Nucleus accumbens (tissue), 56 donors: ENCODE measurements around the gene TBCD.
"Not testable (repeated sequence)": the region's sequence is repeated elsewhere in the genome, so short reads cannot be mapped to it uniquely, and the experiment has no call there.

Experiments
- DNase-seq, 56 donors: peaks; one replicate each; lab custom pipeline; 2025; lab: John Stamatoyannopoulos, UW

Gene TBCD

GRCh38 chr17:82726427-82726826, 25.4 kb upstream of the TBCD start:
- no peak for DNase-seq

- no peak for DNase-seq
Observed at GRCh38 chr17:82729479-82730260, 22.2 kb upstream of the TBCD start.

GRCh38 chr17:82732118-82732743, 19.6 kb upstream of the TBCD start:
- DNase-seq: no peak

- peak in 54 of 56 donors; percentile 38 to 90 (median 75) for DNase-seq
Observed at GRCh38 chr17:82734987-82735866, 16.6 kb upstream of the TBCD start, which contains the start of gene FN3K. Gene FN3K (plus strand): TSS chr17:82735615. CDS start chr17:82735637, 22 bp downstream.

GRCh38 chr17:82736511-82737185, 15.2 kb upstream of the TBCD start:
- peak in 3 of 56 donors; percentile 3 to 35 (median 5) for DNase-seq

- peak; percentile 24 to 98 (median 93) for DNase-seq
Observed at GRCh38 chr17:82737967-82738877, 13.6 kb upstream of the TBCD start.

GRCh38 chr17:82740906-82741759, 10.7 kb upstream of the TBCD start:
- no peak for DNase-seq

GRCh38 chr17:82743344-82744219, 8.3 kb upstream of the TBCD start:
- no peak for DNase-seq

GRCh38 chr17:82744736-82745135, 7.1 kb upstream of the TBCD start:
- not testable (repeated sequence) for DNase-seq

GRCh38 chr17:82745524-82745923, 6.3 kb upstream of the TBCD start:
- no peak for DNase-seq

GRCh38 chr17:82748756-82749155, 3.1 kb upstream of the TBCD start:
- DNase-seq: no peak

- peak in 3 of 56 donors; percentile 12 to 25 (median 13) for DNase-seq
Observed at GRCh38 chr17:82750241-82750908, 1.5 kb upstream of the TBCD start.

GRCh38 chr17:82751171-82751570, 694 bp upstream of the TBCD start:
- DNase-seq: peak in 1 of 56 donors; percentile 71

- DNase-seq: peak in 4 of 56 donors; percentile 35 to 44 (median 42)
Observed at GRCh38 chr17:82752371-82753200, 721 bp downstream of the TBCD start.

- DNase-seq: no peak
Observed at GRCh38 chr17:82753201-82753464, 1.3 kb downstream of the TBCD start.
